GM08714 (cell line): ENCODE results near the gene DTWD1.
"Not testable (repeated sequence)": the region's sequence is repeated elsewhere in the genome, so short reads cannot be mapped to it uniquely, and the experiment has no call there.

Experiments
- H3K4me3 ChIP-seq: fragments of 200-500 bp; sonication (Bioruptor generic); 2 replicates; pipeline ENCODE4 v1.5.1; 2014; ENCODE audit warnings: mild to moderate bottlenecking, low read length, inconsistent platforms
- ZNF274 ChIP-seq: IDR thresholded peaks from 2 replicates; pipeline ENCODE4 v1.6.1; 2012; ENCODE audit warnings: mild to moderate bottlenecking, low read depth, low read length

The DTWD1 gene

GRCh38 chr15:49625460-49626036, 4.7 kb downstream of the DTWD1 start:
- TF ChIP-seq ZNF274 = no peak
- H3K4me3 ChIP-seq = no peak overlapping the region

GRCh38 chr15:49627407-49627877, 6.6 kb downstream of the DTWD1 start:
- H3K4me3 ChIP-seq = no peak overlapping the region
- no peak for TF ChIP-seq ZNF274

GRCh38 chr15:49628379-49628778, 7.5 kb downstream of the DTWD1 start:
- H3K4me3 ChIP-seq = no peak overlapping the region
- no peak for TF ChIP-seq ZNF274

GRCh38 chr15:49637857-49638256, 17.0 kb downstream of the DTWD1 start:
- TF ChIP-seq ZNF274 = no peak
- no peak overlapping the region for H3K4me3 ChIP-seq

GRCh38 chr15:49644364-49644794, 23.5 kb downstream of the DTWD1 start:
- no peak for TF ChIP-seq ZNF274

GRCh38 chr15:49645277-49645676, 24.4 kb downstream of the DTWD1 start:
- TF ChIP-seq ZNF274 = no peak

More at GRCh38 chr15:49644364-49644794, 23.5 kb downstream of the DTWD1 start:
- no peak overlapping the region for H3K4me3 ChIP-seq

GRCh38 chr15:49645941-49646340, 25.1 kb downstream of the DTWD1 start:
- no peak for TF ChIP-seq ZNF274
- H3K4me3 ChIP-seq = no peak overlapping the region

More at GRCh38 chr15:49645277-49645676, 24.4 kb downstream of the DTWD1 start:
- H3K4me3 ChIP-seq = no peak overlapping the region

- H3K4me3 ChIP-seq = no peak overlapping the region
- TF ChIP-seq ZNF274 = no peak
Measured at GRCh38 chr15:49646891-49647290, 26.0 kb downstream of the DTWD1 start.

- TF ChIP-seq ZNF274 = no peak
- H3K4me3 ChIP-seq = no peak overlapping the region
Measured at GRCh38 chr15:49649987-49650386, 29.1 kb downstream of the DTWD1 start.

GRCh38 chr15:49650676-49651075, 29.8 kb downstream of the DTWD1 start:
- H3K4me3 ChIP-seq = no peak overlapping the region
- TF ChIP-seq ZNF274 = no peak

GRCh38 chr15:49652922-49653321, 32.1 kb downstream of the DTWD1 start:
- TF ChIP-seq ZNF274 = no peak
- H3K4me3 ChIP-seq = no peak overlapping the region

GRCh38 chr15:49656734-49657133, 35.9 kb downstream of the DTWD1 start:
- TF ChIP-seq ZNF274 = no peak
- H3K4me3 ChIP-seq = no peak overlapping the region

GRCh38 chr15:49664716-49665115, 43.9 kb downstream of the DTWD1 start:
- H3K4me3 ChIP-seq = no peak overlapping the region
- TF ChIP-seq ZNF274 = no peak

- not testable (repeated sequence) for H3K4me3 ChIP-seq
Measured at GRCh38 chr15:49666486-49666885, 45.6 kb downstream of the DTWD1 start.

GRCh38 chr15:49669288-49669687, 48.4 kb downstream of the DTWD1 start:
- H3K4me3 ChIP-seq = no peak overlapping the region
- TF ChIP-seq ZNF274 = no peak

GRCh38 chr15:49673861-49674260, 53.0 kb downstream of the DTWD1 start:
- no peak for TF ChIP-seq ZNF274
- H3K4me3 ChIP-seq = no peak overlapping the region

GRCh38 chr15:49674370-49674769, 53.5 kb downstream of the DTWD1 start:
- H3K4me3 ChIP-seq = no peak overlapping the region
- TF ChIP-seq ZNF274 = no peak
